Measurements from ENCODE around the gene KLHL40. TPM values are rescaled to one million over a fixed set of nuclear protein-coding genes. Genes with fewer than 3 reads are reported as not detected.

The KLHL40 gene
- total and polyA plus RNA-seq, 5 donors, result 0.09 to 1.6 (median 0.29) TPM

- Histone ChIP-seq H3K4me3 (ENCODE audit: low read length) (no peak overlapping the region), H3K9me3 (ENCODE audit: control insufficient read depth, low read length) (no peaks in the 10 kb centered on the region), H3K4me1 (ENCODE audit: control insufficient read depth, insufficient read depth, low read length) (no peaks in the 10 kb centered on the region), H3K27ac (ENCODE audit: low read length) (no peak overlapping the region), H3K27me3 (ENCODE audit: control insufficient read depth, insufficient read depth) (no peaks in the 10 kb centered on the region)
- intact Hi-C loops (cut with DNase I), result no loop called here
- DNase-seq, result peak in 1 of 3 donors; percentile 39
- ATAC-seq, result no peak
- 78% methylated on average over 13 of the region's 13 CpGs for WGBS
These were observed 6.7 kb downstream of the KLHL40 start for GRCh38 chr3:42691816-42692666.

- ATAC-seq, result no peak
- 87% methylated on average over 17 of the region's 17 CpGs for WGBS
- Histone ChIP-seq H3K27me3 (ENCODE audit: control insufficient read depth, insufficient read depth) (no peaks in the 10 kb centered on the region), H3K27ac (ENCODE audit: low read length) (no peak overlapping the region), H3K9me3 (ENCODE audit: control insufficient read depth, low read length) (no peaks in the 10 kb centered on the region), H3K4me1 (ENCODE audit: control insufficient read depth, insufficient read depth, low read length) (no peaks in the 10 kb centered on the region), H3K4me3 (ENCODE audit: low read length) (no peak overlapping the region)
- intact Hi-C loops (cut with DNase I), result no loop called here
- peak in 1 of 3 donors; percentile 32 for DNase-seq
These were observed 7.6 kb downstream of the KLHL40 start for GRCh38 chr3:42692667-42693529.

GRCh38 chr3:42693530-42693930 lies 8.2 kb downstream of the KLHL40 start:
- H3K4me1 ChIP-seq (ENCODE audit: control insufficient read depth, insufficient read depth, low read length), result no peaks in the 10 kb centered on the region
- H3K9me3 ChIP-seq (ENCODE audit: control insufficient read depth, low read length), result no peaks in the 10 kb centered on the region
- H3K4me3 ChIP-seq (ENCODE audit: low read length), result no peak overlapping the region
- no peaks in the 10 kb centered on the region for H3K27me3 ChIP-seq (ENCODE audit: control insufficient read depth, insufficient read depth)
- 83% methylated on average over 4 of the region's 4 CpGs for WGBS
- DNase-seq (no peak), ATAC-seq (no peak)
- intact Hi-C loops (cut with DNase I), result no loop called here
- H3K27ac ChIP-seq (ENCODE audit: low read length), result no peak overlapping the region

- Histone ChIP-seq H3K9me3 (ENCODE audit: control insufficient read depth, low read length) (no peaks in the 10 kb centered on the region), H3K4me1 (ENCODE audit: control insufficient read depth, insufficient read depth, low read length) (no peaks in the 10 kb centered on the region), H3K4me3 (ENCODE audit: low read length) (no peak overlapping the region), H3K27me3 (ENCODE audit: control insufficient read depth, insufficient read depth) (no peaks in the 10 kb centered on the region), H3K27ac (ENCODE audit: low read length) (no peak overlapping the region)
- intact Hi-C loops (cut with DNase I), result no loop called here
- ATAC-seq, result no peak
- DNase-seq, result no peak
These were observed 9.0 kb downstream of the KLHL40 start for GRCh38 chr3:42694366-42694765.

- Histone ChIP-seq H3K9me3 (ENCODE audit: control insufficient read depth, low read length) (no peaks in the 10 kb centered on the region), H3K4me3 (ENCODE audit: low read length) (no peak overlapping the region), H3K4me1 (ENCODE audit: control insufficient read depth, insufficient read depth, low read length) (no peaks in the 10 kb centered on the region), H3K27ac (ENCODE audit: low read length) (no peak overlapping the region), H3K27me3 (ENCODE audit: control insufficient read depth, insufficient read depth) (no peaks in the 10 kb centered on the region)
- peak in 1 of 3 donors; percentile 51 for DNase-seq
- WGBS, result 70% methylated on average over 19 of the region's 19 CpGs
- no peak for ATAC-seq
- intact Hi-C loops (cut with DNase I), result no loop called here
These were observed 11.3 kb downstream of the KLHL40 start for GRCh38 chr3:42696356-42697288.

GRCh38 chr3:42697289-42698051 lies 12.1 kb downstream of the KLHL40 start:
- Histone ChIP-seq H3K27ac (ENCODE audit: low read length) (no peak overlapping the region), H3K9me3 (ENCODE audit: control insufficient read depth, low read length) (no peaks in the 10 kb centered on the region), H3K27me3 (ENCODE audit: control insufficient read depth, insufficient read depth) (no peaks in the 10 kb centered on the region), H3K4me3 (ENCODE audit: low read length) (no peak overlapping the region), H3K4me1 (ENCODE audit: control insufficient read depth, insufficient read depth, low read length) (no peaks in the 10 kb centered on the region)
- ATAC-seq, result no peak
- DNase-seq, result peak in 1 of 3 donors; percentile 36
- WGBS, result 84% methylated on average over 18 of the region's 18 CpGs
- intact Hi-C loops (cut with DNase I), result no loop called here

GRCh38 chr3:42698216-42698910 lies 13.0 kb downstream of the KLHL40 start:
- no peak for ATAC-seq
- DNase-seq, result peak in 1 of 3 donors; percentile 26
- Histone ChIP-seq H3K27ac (ENCODE audit: low read length) (peak overlapping the region; percentile 22), H3K27me3 (ENCODE audit: control insufficient read depth, insufficient read depth) (no peaks in the 10 kb centered on the region), H3K9me3 (ENCODE audit: control insufficient read depth, low read length) (no peaks in the 10 kb centered on the region), H3K4me1 (ENCODE audit: control insufficient read depth, insufficient read depth, low read length) (no peaks in the 10 kb centered on the region), H3K4me3 (ENCODE audit: low read length) (no peak overlapping the region)
- intact Hi-C loops (cut with DNase I), result no loop called here
- 88% methylated on average over 7 of the region's 7 CpGs for WGBS

GRCh38 chr3:42698911-42699230 lies 13.5 kb downstream of the KLHL40 start:
- H3K27me3 ChIP-seq (ENCODE audit: control insufficient read depth, insufficient read depth), result no peaks in the 10 kb centered on the region
- 66% methylated on average over 9 of the region's 9 CpGs for WGBS
- DNase-seq, result peak in 1 of 3 donors; percentile 23
- H3K4me3 ChIP-seq (ENCODE audit: low read length), result no peak overlapping the region
- ATAC-seq, result no peak
- intact Hi-C loops (cut with DNase I), result no loop called here
- no peaks in the 10 kb centered on the region for H3K4me1 ChIP-seq (ENCODE audit: control insufficient read depth, insufficient read depth, low read length)
- H3K27ac ChIP-seq (ENCODE audit: low read length), result no peak overlapping the region
- H3K9me3 ChIP-seq (ENCODE audit: control insufficient read depth, low read length), result no peaks in the 10 kb centered on the region

- H3K4me1 ChIP-seq (ENCODE audit: control insufficient read depth, insufficient read depth, low read length), result no peaks in the 10 kb centered on the region
- ATAC-seq, result no peak
- no peak overlapping the region for H3K4me3 ChIP-seq (ENCODE audit: low read length)
- peak in 1 of 3 donors; percentile 31 for DNase-seq
- intact Hi-C loops (cut with DNase I), result no loop called here
- peak overlapping the region; percentile 26 for H3K27ac ChIP-seq (ENCODE audit: low read length)
- no peaks in the 10 kb centered on the region for H3K27me3 ChIP-seq (ENCODE audit: control insufficient read depth, insufficient read depth)
- H3K9me3 ChIP-seq (ENCODE audit: control insufficient read depth, low read length), result no peaks in the 10 kb centered on the region
- WGBS, result 59% methylated on average over 10 of the region's 10 CpGs
These were observed 14.2 kb downstream of the KLHL40 start for GRCh38 chr3:42699511-42699971.
